ENCODE results near the gene LRRFIP1.

DNA sequence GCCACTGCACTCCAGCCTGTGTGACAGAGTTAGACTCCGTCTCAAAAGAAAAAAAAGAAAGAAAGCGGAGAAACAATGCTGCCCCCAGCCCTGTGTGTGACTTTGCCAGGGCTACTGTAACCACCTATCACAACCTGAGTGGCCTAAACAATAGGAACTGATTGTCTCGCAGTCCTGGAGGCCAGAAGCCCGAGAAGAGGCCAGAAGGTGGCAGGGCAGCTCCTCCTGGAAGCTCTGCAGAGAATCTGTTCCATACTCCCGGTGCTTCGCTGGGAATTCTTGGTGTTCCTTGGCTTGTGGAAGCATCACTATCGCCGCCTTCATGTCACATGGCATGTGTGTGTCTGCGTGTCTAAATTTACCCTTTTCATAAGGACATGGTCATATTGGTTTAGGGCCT lies 22.4 kb upstream of the LRRFIP1 start:
- TF ChIP-seq, protein P1, sequence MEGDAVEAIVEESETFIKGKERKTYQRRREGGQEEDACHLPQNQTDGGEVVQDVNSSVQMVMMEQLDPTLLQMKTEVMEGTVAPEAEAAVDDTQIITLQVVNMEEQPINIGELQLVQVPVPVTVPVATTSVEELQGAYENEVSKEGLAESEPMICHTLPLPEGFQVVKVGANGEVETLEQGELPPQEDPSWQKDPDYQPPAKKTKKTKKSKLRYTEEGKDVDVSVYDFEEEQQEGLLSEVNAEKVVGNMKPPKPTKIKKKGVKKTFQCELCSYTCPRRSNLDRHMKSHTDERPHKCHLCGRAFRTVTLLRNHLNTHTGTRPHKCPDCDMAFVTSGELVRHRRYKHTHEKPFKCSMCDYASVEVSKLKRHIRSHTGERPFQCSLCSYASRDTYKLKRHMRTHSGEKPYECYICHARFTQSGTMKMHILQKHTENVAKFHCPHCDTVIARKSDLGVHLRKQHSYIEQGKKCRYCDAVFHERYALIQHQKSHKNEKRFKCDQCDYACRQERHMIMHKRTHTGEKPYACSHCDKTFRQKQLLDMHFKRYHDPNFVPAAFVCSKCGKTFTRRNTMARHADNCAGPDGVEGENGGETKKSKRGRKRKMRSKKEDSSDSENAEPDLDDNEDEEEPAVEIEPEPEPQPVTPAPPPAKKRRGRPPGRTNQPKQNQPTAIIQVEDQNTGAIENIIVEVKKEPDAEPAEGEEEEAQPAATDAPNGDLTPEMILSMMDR (IDR thresholded peaks at IDR 0.05) = no peak
- TF ChIP-seq POLR2A (IDR thresholded peaks at IDR 0.05) = no peak

Data from prostate gland (tissue), 2 donors.